HG02981 (cell line): ENCODE data around the gene ARHGAP26.
A peak's percentile ranks its signal among the peaks of the same experiment; 100 is the strongest.

Source experiments
- ATAC-seq: cut with Tn5 transposase; IDR thresholded peaks from one replicate; pipeline ENCODE4 v1.9.1; 2021; ENCODE audit warnings: mild to moderate bottlenecking, moderate library complexity; ENCODE audit not compliant: unreplicated experiment

The ARHGAP26 gene

GRCh38 chr5:142896325-142897007 lies 126.3 kb downstream of the ARHGAP26 start:
- ATAC-seq: no peak

- ATAC-seq: no peak
Observed at GRCh38 chr5:142897328-142897727, 127.2 kb downstream of the ARHGAP26 start.

- no peak for ATAC-seq
Observed at GRCh38 chr5:142900927-142901326, 130.8 kb downstream of the ARHGAP26 start.

- no peak for ATAC-seq
Observed at GRCh38 chr5:142901476-142902185, 131.5 kb downstream of the ARHGAP26 start.

GRCh38 chr5:142902186-142902965 lies 132.2 kb downstream of the ARHGAP26 start:
- no peak for ATAC-seq

- ATAC-seq: no peak
Observed at GRCh38 chr5:142904416-142904815, 134.2 kb downstream of the ARHGAP26 start.

GRCh38 chr5:142905348-142905747 lies 135.2 kb downstream of the ARHGAP26 start:
- ATAC-seq: no peak

GRCh38 chr5:142906863-142907671 lies 136.9 kb downstream of the ARHGAP26 start:
- no peak for ATAC-seq

GRCh38 chr5:142908659-142909058 lies 138.5 kb downstream of the ARHGAP26 start:
- no peak for ATAC-seq

GRCh38 chr5:142910128-142910527 lies 140.0 kb downstream of the ARHGAP26 start:
- ATAC-seq: no peak

GRCh38 chr5:142911170-142911569 lies 141.0 kb downstream of the ARHGAP26 start:
- ATAC-seq: no peak

GRCh38 chr5:142911775-142912174 lies 141.6 kb downstream of the ARHGAP26 start:
- ATAC-seq: no peak

- no peak for ATAC-seq
Observed at GRCh38 chr5:142913728-142914338, 143.7 kb downstream of the ARHGAP26 start.

GRCh38 chr5:142915038-142915437 lies 144.9 kb downstream of the ARHGAP26 start:
- no peak for ATAC-seq

- no peak for ATAC-seq
Observed at GRCh38 chr5:142915813-142916424, 145.7 kb downstream of the ARHGAP26 start.

GRCh38 chr5:142918959-142919635 lies 148.9 kb downstream of the ARHGAP26 start:
- ATAC-seq: no peak

GRCh38 chr5:142920849-142921612 lies 150.9 kb downstream of the ARHGAP26 start:
- no peak for ATAC-seq

- ATAC-seq: peak; percentile 71
Observed at GRCh38 chr5:142922223-142922952, 152.2 kb downstream of the ARHGAP26 start.
